ENCODE measurements around the gene ELMO1. TPM values are rescaled to one million over a fixed set of nuclear protein-coding genes. Genes with fewer than 3 reads are reported as not detected.

ELMO1 gene
- total and polyA plus RNA-seq, 4 donors: 10.1 to 183 (median 34.4) TPM

GRCh38 chr7:37379546-37380277, 69.0 kb downstream of the ELMO1 start:
- TF ChIP-seq CTCF (IDR thresholded peaks at IDR 0.05; ENCODE audit: control extremely low read depth, extremely low read depth): no peak
- H3K9me3 ChIP-seq (ENCODE audit: control insufficient read depth in 4 of 4, insufficient read depth in 3 of 4, low read length in 3 of 4): peaks cover 0 to 5% (median 4%) of the 10 kb centered on the region in 4 donors
- no peak overlapping the region for H3K9ac ChIP-seq (ENCODE audit: insufficient read depth in 1 of 2, low read length in 2 of 2)
- ATAC-seq (ENCODE audit: insufficient read depth, low FRiP score) (no peak), DNase-seq (no peak)
- 81 to 82% methylated on average over 4 of the region's 4 CpGs for WGBS, 2 donors
- no peak overlapping the region for H3K4me3 ChIP-seq
- H3K27me3 ChIP-seq (ENCODE audit: control insufficient read depth in 3 of 3, insufficient read depth in 3 of 3, low read length in 2 of 3): no peaks in the 10 kb centered on the region
- H3K27ac ChIP-seq (ENCODE audit: low read depth in 1 of 2, low read length in 1 of 2): no peak overlapping the region
- H3K4me1 ChIP-seq (ENCODE audit: control insufficient read depth in 5 of 5, insufficient read depth in 5 of 5, low read length in 5 of 5): no peaks in the 10 kb centered on the region
- no peaks in the 10 kb centered on the region for H3K36me3 ChIP-seq (ENCODE audit: control insufficient read depth in 4 of 4, insufficient read depth in 4 of 4, low read length in 4 of 4)

DNA sequence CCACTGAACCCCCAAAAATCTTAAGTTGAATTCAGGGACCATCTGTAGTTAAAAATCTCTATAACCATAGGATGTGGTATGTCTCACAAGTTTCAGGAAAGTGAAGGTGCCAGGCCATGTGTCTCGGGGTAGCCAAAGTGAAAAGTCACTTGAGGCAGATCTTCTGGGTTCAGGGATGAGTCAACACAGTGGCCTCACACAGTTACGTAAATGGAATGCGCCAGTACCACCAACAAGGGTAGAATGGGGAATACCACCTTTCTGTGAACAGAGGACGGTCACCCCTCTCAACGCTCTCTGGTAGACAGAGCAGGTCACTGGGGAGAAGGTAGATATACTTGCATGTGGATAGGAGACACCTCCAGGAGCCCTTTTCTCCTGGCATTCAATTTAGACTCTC, 71.4 kb downstream of the ELMO1 start:
- DNase-seq (no peak), ATAC-seq (ENCODE audit: insufficient read depth, low FRiP score) (no peak)
- Histone ChIP-seq H3K9me3 (ENCODE audit: control insufficient read depth in 4 of 4, insufficient read depth in 3 of 4, low read length in 3 of 4) (peaks cover 0 to 5% (median 4%) of the 10 kb centered on the region in 4 donors), H3K27me3 (ENCODE audit: control insufficient read depth in 3 of 3, insufficient read depth in 3 of 3, low read length in 2 of 3) (no peaks in the 10 kb centered on the region), H3K36me3 (ENCODE audit: control insufficient read depth in 4 of 4, insufficient read depth in 4 of 4, low read length in 4 of 4) (peaks cover 0 to 6% (median 0%) of the 10 kb centered on the region in 4 donors), H3K27ac (ENCODE audit: low read depth in 1 of 2, low read length in 1 of 2) (no peak overlapping the region), H3K9ac (ENCODE audit: insufficient read depth in 1 of 2, low read length in 2 of 2) (no peak overlapping the region), H3K4me3 (no peak overlapping the region), H3K4me1 (ENCODE audit: control insufficient read depth in 5 of 5, insufficient read depth in 5 of 5, low read length in 5 of 5) (no peaks in the 10 kb centered on the region)
- no peak for TF ChIP-seq CTCF (IDR thresholded peaks at IDR 0.05; ENCODE audit: control extremely low read depth, extremely low read depth)
- 93 to 94% methylated on average over 5 of the region's 5 CpGs for WGBS, 2 donors

- 91 to 94% methylated on average over 8 of the region's 8 CpGs for WGBS, 2 donors
- no peak for ATAC-seq (ENCODE audit: insufficient read depth, low FRiP score)
- Histone ChIP-seq H3K4me3 (no peak overlapping the region), H3K9me3 (ENCODE audit: control insufficient read depth in 4 of 4, insufficient read depth in 3 of 4, low read length in 3 of 4) (peaks cover 0 to 5% (median 4%) of the 10 kb centered on the region in 4 donors), H3K36me3 (ENCODE audit: control insufficient read depth in 4 of 4, insufficient read depth in 4 of 4, low read length in 4 of 4) (peaks cover 0 to 6% (median 0%) of the 10 kb centered on the region in 4 donors), H3K9ac (ENCODE audit: insufficient read depth in 1 of 2, low read length in 2 of 2) (no peak overlapping the region), H3K27me3 (ENCODE audit: control insufficient read depth in 3 of 3, insufficient read depth in 3 of 3, low read length in 2 of 3) (no peaks in the 10 kb centered on the region), H3K4me1 (ENCODE audit: control insufficient read depth in 5 of 5, insufficient read depth in 5 of 5, low read length in 5 of 5) (no peaks in the 10 kb centered on the region), H3K27ac (ENCODE audit: low read depth in 1 of 2, low read length in 1 of 2) (no peak overlapping the region)
- TF ChIP-seq CTCF (IDR thresholded peaks at IDR 0.05; ENCODE audit: control extremely low read depth, extremely low read depth): no peak
- no peak for DNase-seq
Measured at GRCh38 chr7:37376386-37376785, 72.3 kb downstream of the ELMO1 start.

All from lung (tissue), 12 donors.